Measurements from ENCODE around the gene ZNF609.
"Not testable (repeated sequence)": the region's sequence is repeated elsewhere in the genome, so short reads cannot be mapped to it uniquely, and the experiment has no call there.

The ZNF609 gene

GRCh38 chr15:64622410-64623260 is 162.3 kb downstream of the ZNF609 start:
- peak in 1 of 2 donors; percentile 26 for DNase-seq (ENCODE audit: low read depth in 2 of 2)

DNA sequence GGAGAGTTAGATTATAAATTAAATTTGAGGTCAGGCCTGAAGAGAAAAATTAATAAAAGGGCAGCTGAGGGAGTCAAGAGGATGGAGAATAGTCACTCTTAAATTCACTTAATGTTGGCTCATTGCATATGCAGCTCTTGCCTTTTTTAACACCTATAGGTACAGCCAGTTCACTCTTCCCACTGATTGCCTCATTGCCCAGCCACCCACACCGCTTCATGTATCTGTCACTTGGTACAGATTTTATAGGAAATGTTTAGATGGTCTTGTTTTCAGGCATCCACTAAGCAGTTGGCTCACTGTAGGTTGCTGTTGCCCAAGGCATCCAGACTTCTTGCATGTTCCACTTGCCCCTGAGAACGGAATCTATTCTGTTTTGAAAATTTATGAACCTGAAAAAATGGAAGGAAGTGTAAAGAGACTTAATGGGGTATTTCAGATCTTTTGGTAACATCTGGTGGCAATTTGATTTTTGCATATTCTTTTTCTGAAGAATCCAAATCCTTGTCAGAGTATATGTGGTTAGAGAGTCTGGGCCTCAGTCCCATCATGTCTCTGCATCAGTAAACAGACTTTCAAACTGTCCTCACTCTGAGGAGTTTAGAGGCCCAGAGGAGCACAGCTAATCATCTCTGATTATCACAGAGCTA is 163.1 kb downstream of the ZNF609 start:
- peak in 1 of 2 donors; percentile 28 for DNase-seq (ENCODE audit: low read depth in 2 of 2)

GRCh38 chr15:64624242-64624641 is 163.9 kb downstream of the ZNF609 start:
- DNase-seq (ENCODE audit: low read depth in 2 of 2), result no peak

GRCh38 chr15:64629063-64629462 is 168.7 kb downstream of the ZNF609 start:
- DNase-seq (ENCODE audit: low read depth in 2 of 2), result no peak

GRCh38 chr15:64630396-64631107 is 170.2 kb downstream of the ZNF609 start:
- no peak for DNase-seq (ENCODE audit: low read depth in 2 of 2)

GRCh38 chr15:64632639-64633038 is 172.3 kb downstream of the ZNF609 start:
- DNase-seq (ENCODE audit: low read depth in 2 of 2), result not testable (repeated sequence)

DNA sequence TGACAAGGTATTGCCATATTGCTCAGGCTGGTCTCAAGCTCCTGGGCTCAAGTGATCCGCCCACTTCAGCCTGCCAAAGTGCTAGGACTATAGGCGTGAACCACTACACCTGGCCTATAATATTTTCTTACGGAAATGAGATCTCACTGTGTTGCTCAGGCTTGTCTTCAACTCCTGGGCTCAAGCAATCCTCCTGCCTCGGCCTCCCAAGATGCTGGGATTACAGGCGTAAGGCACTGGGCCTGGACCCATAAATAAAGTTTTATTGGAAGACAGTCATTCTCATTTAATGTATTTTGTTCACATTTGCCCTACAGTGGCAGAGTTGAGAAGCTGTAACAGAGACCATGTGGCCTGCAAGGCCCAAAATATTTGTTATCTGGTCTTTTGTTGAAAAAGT is 173.0 kb downstream of the ZNF609 start:
- DNase-seq (ENCODE audit: low read depth in 2 of 2), result no peak

- peak; percentile 17 to 22 for DNase-seq (ENCODE audit: low read depth in 2 of 2)
Measured at GRCh38 chr15:64634027-64634426, 173.6 kb downstream of the ZNF609 start.

- DNase-seq (ENCODE audit: low read depth in 2 of 2), result no peak
Measured at GRCh38 chr15:64634576-64635498, 174.5 kb downstream of the ZNF609 start.

GRCh38 chr15:64635499-64636495 is 175.4 kb downstream of the ZNF609 start:
- DNase-seq (ENCODE audit: low read depth in 2 of 2), result no peak

GRCh38 chr15:64636556-64636955 is 176.2 kb downstream of the ZNF609 start:
- no peak for DNase-seq (ENCODE audit: low read depth in 2 of 2)

- no peak for DNase-seq (ENCODE audit: low read depth in 2 of 2)
Measured at GRCh38 chr15:64637412-64637811, 177.0 kb downstream of the ZNF609 start.

DNA sequence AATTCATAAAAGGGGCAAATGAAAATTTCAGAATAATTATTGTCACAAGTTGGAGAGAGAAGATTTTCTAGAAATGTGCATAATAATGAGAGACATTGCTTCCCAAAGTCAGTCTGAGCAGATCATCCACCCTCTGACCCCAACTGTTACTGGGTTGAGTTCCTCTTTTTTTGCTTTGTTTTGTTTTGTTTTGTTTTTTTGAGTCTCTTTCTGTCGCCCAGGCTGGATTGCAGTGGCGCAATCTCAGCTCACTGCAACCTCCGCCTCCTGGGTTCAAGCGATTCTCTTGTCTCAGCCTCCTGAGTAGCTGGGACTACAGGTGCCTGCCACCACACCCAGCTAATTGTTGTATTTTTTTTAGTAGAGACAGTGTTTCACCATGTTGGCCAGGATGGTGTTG is 179.4 kb downstream of the ZNF609 start:
- not testable (repeated sequence) for DNase-seq (ENCODE audit: low read depth in 2 of 2)

GRCh38 chr15:64640146-64640871 is 179.9 kb downstream of the ZNF609 start:
- no peak for DNase-seq (ENCODE audit: low read depth in 2 of 2)

- DNase-seq (ENCODE audit: low read depth in 2 of 2), result no peak
Measured at GRCh38 chr15:64642875-64643274, 182.5 kb downstream of the ZNF609 start.

DNA sequence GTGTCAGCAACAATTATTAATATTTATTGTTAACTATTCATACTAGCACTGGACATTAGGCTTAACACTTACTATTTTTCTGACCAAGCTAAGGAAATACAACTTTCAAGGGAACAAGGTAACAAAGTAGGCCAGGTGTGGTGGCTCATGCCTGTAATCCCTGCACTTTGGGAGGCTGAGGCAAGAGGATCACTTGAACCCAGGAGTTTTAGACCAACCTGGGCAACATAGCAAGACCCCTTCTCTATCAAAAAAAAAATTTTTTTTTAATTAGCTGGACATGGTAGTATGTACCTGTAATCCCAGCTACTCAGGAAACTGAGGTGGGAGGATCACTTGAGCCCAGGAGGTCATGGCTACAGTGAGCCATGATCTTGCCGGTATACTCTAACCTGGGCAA is 183.3 kb downstream of the ZNF609 start:
- no peak for DNase-seq (ENCODE audit: low read depth in 2 of 2)

GRCh38 chr15:64644811-64645210 is 184.4 kb downstream of the ZNF609 start:
- not testable (repeated sequence) for DNase-seq (ENCODE audit: low read depth in 2 of 2)

- no peak for DNase-seq (ENCODE audit: low read depth in 2 of 2)
Measured at GRCh38 chr15:64645995-64646394, 185.6 kb downstream of the ZNF609 start.

GRCh38 chr15:64647367-64647766 is 187.0 kb downstream of the ZNF609 start:
- DNase-seq (ENCODE audit: low read depth in 2 of 2), result no peak

Data from stimulated activated CD8-positive, alpha-beta memory T cell treated with anti-CD3 and anti-CD28 coated beads, Interleukin-2, amount 100 ng/mL, for 48 hours (primary cell).